Activated naive CD4-positive, alpha-beta T cell treated with anti-CD3 and anti-CD28 coated beads for 36 hours (primary cell): ENCODE measurements around the gene RSPH10B2. TPM values are rescaled to one million over a fixed set of nuclear protein-coding genes. Genes with fewer than 3 reads are reported as not detected.
A peak's percentile ranks its signal among the peaks of the same experiment; 100 is the strongest.
"Not testable (repeated sequence)": the region's sequence is repeated elsewhere in the genome, so short reads cannot be mapped to it uniquely, and the experiment has no call there.

ENCODE experiments used
- CTCF ChIA-PET: fragments of 350-600 bp; sonication (Branson Sonifier 250); formaldehyde crosslinking; loops from one replicate; lab custom pipeline; 2021; ENCODE audit warnings: antibody characterized with exemption; lab: Charles Lee
- DNase-seq: peaks from one replicate; pipeline ENCODE4 v3.0.0-alpha.2; 2020
- H3K27ac Mint-ChIP-seq: one replicate; pipeline ENCODE4 v1.8.0; 2021; ENCODE audit warnings: mild to moderate bottlenecking, mixed read lengths
- H3K27me3 Mint-ChIP-seq: one replicate; pipeline ENCODE4 v1.8.0; 2021; ENCODE audit warnings: low read depth, mixed read lengths
- H3K36me3 Mint-ChIP-seq: one replicate; pipeline ENCODE4 v1.8.0; 2021; ENCODE audit warnings: low read depth, mixed read lengths
- H3K4me1 Mint-ChIP-seq: one replicate; pipeline ENCODE4 v1.8.0; 2021; ENCODE audit warnings: low read depth, mixed read lengths
- H3K4me3 Mint-ChIP-seq: one replicate; pipeline ENCODE4 v1.8.0; 2021; ENCODE audit warnings: mild to moderate bottlenecking, moderate library complexity, mixed read lengths
- H3K9me3 Mint-ChIP-seq: one replicate; pipeline ENCODE4 v1.8.0; 2021; ENCODE audit warnings: mixed read lengths
- intact Hi-C: fragments of 100-400 bp; cut with micrococcal nuclease; formaldehyde crosslinking; loops from one replicate; pipeline ENCODE4 v1.15.1; 2023
- total RNA-seq, 2 experiments: library from RNA; stranded (reverse); gene quantifications; one replicate each; pipeline ENCODE4 v1.2.3, GENCODE V29; 2021

RSPH10B2 gene
- total RNA-seq, 2 experiments from 2014 or later: not detected

DNA sequence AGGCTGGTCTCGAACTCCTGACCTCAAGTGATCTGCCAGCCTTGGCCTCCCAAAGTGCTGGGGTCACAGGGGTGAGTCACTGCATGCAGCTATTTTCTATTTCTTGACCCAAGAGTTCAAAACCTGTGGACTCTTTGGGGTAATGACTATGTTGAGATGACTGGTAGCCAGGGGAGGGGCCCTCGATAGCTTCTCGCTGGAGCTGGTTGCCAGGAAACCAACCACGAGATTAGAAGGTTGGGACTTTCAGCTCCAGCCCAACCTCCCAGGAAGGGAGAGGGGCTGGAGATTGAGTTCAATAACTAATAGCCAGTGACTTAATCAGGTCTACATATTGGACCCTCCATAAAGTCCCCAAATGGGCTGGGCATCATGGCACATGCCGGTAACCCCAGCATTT, 43.3 kb downstream of the RSPH10B2 start:
- H3K27ac Mint-ChIP-seq, H3K27me3 Mint-ChIP-seq, H3K9me3 Mint-ChIP-seq, DNase-seq, H3K36me3 Mint-ChIP-seq, CTCF ChIA-PET, H3K4me3 Mint-ChIP-seq, intact Hi-C loops, H3K4me1 Mint-ChIP-seq: not testable (repeated sequence)

DNA sequence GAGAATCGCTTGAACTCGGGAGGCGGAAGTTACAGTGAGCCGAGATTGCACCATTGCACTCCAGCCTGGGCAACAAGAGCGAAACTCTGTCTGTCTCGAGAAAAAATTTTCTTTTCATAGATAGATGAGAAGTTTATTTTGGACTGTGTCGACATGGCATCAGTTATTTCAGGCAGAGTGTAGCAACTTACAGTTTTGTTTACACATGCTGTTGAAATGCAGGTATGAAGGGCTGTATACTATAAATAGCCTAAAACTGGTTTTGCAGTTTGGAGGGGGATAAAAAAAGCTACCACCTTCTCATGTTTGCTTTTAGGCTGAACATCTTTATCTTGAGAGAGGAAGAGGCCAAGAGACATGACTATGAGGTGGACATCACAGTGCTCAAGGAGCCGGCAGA, 44.1 kb downstream of the RSPH10B2 start:
- H3K36me3 Mint-ChIP-seq, H3K9me3 Mint-ChIP-seq, intact Hi-C loops, CTCF ChIA-PET, H3K4me1 Mint-ChIP-seq, H3K4me3 Mint-ChIP-seq, DNase-seq, H3K27me3 Mint-ChIP-seq, H3K27ac Mint-ChIP-seq: not testable (repeated sequence)

DNA sequence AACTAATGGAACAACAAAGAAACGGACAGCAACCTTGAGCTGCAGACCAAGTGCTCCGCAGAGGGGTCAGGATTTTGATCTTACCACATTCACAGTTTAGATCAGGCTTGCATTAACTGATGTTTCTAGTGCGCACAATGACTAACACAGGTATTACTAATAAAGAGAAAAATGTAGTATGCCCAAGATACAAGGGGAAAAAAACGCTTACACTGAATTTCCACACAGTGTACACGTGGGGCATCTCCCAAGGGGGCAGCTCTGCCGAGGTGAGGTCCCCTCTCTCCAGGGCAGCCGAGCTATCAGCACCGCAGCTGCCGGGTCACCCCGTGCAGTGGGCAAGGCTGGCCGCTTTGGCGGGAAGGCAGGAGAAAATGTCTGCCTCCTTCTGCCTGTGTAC, 46.0 kb downstream of the RSPH10B2 start:
- H3K27ac Mint-ChIP-seq, DNase-seq, intact Hi-C loops, H3K36me3 Mint-ChIP-seq, H3K4me1 Mint-ChIP-seq, CTCF ChIA-PET, H3K27me3 Mint-ChIP-seq, H3K9me3 Mint-ChIP-seq, H3K4me3 Mint-ChIP-seq: not testable (repeated sequence)

DNA sequence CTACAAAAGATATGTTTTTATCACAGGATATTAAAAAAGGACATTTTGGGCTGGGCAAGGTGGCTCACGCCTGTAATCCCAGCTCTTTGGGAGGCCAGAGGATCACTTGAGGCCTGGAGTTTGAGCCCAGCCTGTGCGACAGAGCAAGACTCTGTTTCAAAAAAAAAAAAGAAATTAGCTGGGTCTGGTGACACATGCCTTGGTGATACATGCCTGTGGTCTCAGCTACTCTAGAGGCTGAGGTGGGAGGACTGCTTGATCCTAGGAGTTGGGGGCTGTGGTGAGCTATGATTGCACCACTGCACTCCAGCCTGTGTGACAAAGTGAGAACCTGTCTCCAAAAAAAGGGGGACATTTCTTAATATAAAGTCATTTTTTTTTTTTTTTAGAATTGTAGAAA, 46.4 kb downstream of the RSPH10B2 start:
- H3K4me3 Mint-ChIP-seq, H3K9me3 Mint-ChIP-seq, H3K27ac Mint-ChIP-seq, CTCF ChIA-PET, H3K27me3 Mint-ChIP-seq, H3K4me1 Mint-ChIP-seq, H3K36me3 Mint-ChIP-seq, DNase-seq, intact Hi-C loops: not testable (repeated sequence)

DNA sequence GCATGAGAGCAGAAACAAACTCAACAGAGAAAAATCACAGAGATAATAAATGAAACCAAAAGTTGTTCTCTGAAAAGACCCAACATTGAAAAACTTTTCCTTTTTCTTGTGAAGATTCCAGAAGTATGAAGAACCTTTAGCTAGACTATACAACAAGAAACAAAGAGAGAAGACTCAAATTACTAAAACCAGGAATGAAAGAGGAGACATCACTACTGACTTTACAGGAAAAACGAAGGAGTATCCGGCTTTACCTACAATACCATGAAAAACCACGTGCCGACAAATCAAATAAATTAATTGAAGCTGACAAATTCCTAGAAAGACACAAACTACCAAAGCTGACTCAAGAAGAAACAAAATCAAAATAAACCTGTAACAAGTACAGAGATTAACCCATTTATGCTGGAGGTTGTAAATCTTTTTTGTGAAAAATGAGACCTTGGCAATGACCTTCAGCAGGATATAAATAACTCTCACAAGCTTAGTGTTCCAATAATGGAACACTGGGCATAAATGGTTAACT, 53.6 kb downstream of the RSPH10B2 start:
- CTCF ChIA-PET, H3K4me1 Mint-ChIP-seq, DNase-seq, H3K9me3 Mint-ChIP-seq, H3K27ac Mint-ChIP-seq, H3K36me3 Mint-ChIP-seq, H3K27me3 Mint-ChIP-seq, H3K4me3 Mint-ChIP-seq, intact Hi-C loops: not testable (repeated sequence)

DNA sequence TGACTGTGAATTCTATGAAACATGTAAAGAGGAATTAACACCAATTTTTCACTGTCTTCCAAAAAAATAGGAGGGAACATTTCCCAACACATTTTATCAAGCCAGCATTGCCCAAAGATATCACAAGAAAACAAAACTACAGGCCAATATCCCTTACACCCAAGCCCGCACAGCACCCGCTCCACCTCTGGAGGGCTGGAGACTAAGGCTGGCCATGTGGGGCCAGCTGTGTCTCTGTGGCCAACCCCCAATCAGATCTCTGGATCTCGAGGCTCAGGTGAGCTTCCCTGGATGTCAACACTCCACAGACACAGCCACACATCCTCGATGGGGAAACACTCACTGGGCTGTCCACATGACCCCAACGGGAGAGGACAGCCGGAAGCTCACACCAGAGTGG, 54.1 kb downstream of the RSPH10B2 start:
- DNase-seq, CTCF ChIA-PET, H3K4me1 Mint-ChIP-seq, intact Hi-C loops, H3K27me3 Mint-ChIP-seq, H3K9me3 Mint-ChIP-seq, H3K27ac Mint-ChIP-seq, H3K4me3 Mint-ChIP-seq, H3K36me3 Mint-ChIP-seq: not testable (repeated sequence)

DNA sequence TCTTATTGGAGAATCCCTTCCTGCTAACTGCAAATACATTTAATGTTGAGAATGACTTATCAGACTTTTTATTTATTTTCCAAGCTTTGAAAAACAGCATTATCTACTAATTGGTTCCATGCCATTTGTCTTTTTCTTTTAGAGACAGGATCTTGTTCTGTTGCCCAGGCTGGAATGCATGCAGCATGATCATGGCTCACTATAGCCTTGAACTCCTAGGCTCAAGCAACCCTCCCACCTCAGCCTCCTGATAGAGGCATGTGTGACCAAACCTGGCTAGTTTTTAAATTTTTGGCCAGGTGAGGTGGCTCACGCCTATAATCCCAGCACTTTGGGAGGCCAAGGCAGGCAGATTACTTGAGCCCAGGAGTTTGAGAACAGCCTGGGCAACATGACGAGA, 59.1 kb downstream of the RSPH10B2 start:
- intact Hi-C loops, CTCF ChIA-PET, DNase-seq, H3K36me3 Mint-ChIP-seq, H3K4me1 Mint-ChIP-seq, H3K27ac Mint-ChIP-seq, H3K27me3 Mint-ChIP-seq, H3K9me3 Mint-ChIP-seq, H3K4me3 Mint-ChIP-seq: not testable (repeated sequence)

DNA sequence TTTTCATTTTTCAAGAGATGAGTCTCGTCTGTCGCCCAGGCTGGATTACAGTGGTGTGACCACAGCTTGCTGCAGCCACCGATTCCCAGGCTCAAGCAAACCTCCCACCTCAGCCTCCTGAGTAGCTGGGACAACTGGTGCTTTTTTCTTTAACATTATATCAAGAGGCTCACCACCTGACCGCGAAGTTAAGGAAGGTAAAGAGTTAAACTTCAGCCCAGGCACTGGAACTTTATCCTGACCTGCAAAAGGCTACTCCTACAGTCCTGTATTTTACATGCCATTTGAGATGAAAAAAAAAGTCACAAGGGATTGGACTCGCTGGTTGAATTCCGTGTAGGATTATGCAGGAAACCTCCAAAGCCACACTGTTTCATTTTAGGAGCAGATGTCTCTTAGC, 61.6 kb downstream of the RSPH10B2 start:
- CTCF ChIA-PET, H3K36me3 Mint-ChIP-seq, H3K9me3 Mint-ChIP-seq, DNase-seq, H3K4me3 Mint-ChIP-seq, intact Hi-C loops, H3K4me1 Mint-ChIP-seq, H3K27me3 Mint-ChIP-seq, H3K27ac Mint-ChIP-seq: not testable (repeated sequence)

DNA sequence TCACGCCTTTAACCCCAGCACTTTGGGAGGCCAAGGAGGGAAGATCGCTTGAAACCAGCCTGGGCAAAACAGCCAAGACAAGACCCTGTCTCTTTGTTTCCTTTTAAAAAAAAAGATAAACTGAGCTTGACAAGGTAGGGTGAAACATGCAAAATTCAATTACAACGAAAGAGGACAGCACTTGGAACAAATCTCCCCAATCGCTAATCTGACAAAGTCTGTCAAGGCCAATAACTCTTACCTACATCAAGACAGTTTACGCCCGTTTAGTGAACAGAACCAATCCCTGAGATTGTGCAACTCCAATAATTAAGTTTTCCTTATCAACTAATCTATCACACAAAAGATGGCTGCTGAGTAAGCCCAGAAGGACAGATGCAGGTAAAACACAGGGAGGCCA, 67.7 kb downstream of the RSPH10B2 start:
- DNase-seq, CTCF ChIA-PET, intact Hi-C loops, H3K9me3 Mint-ChIP-seq, H3K36me3 Mint-ChIP-seq, H3K4me3 Mint-ChIP-seq, H3K4me1 Mint-ChIP-seq, H3K27ac Mint-ChIP-seq, H3K27me3 Mint-ChIP-seq: not testable (repeated sequence)

DNA sequence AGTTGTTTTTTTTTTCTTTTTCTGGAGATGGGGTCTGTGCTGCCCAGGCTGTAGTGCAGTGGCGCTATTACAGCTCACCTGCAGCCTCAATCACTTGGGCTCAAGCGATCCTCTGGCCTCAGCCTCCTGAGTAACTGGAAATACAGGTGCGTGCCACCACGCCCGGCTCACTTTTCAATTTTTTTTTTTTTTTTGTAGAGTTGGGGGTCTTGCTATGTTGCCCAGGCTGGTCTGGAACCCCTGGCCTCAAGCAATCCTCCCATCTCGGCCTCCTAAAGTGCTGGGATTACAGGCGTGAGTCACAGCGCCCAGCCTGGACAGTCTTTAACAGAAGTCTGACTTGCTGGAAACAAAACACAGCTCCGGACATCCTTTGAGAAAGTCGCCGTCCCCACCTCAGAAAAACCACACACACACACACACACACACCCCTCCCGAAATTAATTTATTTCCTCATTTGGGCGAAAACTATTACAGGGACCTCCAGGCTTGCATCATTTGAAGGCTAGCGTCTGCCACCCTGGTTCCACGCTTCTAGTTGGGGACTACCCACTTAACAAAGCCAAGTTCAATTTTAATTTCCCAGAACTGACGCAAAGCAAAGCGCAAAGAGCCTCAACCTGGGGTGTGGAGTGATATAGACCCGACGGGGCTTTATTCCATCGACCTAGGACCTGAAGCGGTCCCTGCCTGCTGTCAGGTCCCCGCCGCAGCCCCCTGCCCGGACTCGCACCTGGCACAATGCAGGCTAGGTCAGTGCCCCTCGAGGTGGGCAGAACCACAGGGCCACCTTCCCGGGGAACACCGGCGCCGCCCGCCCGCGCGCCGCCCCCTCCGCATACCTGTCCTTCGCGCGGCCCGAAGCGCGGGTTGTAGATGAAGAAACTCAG, 71.6 kb downstream of the RSPH10B2 start:
- intact Hi-C loops, CTCF ChIA-PET: not testable (repeated sequence)

DNA sequence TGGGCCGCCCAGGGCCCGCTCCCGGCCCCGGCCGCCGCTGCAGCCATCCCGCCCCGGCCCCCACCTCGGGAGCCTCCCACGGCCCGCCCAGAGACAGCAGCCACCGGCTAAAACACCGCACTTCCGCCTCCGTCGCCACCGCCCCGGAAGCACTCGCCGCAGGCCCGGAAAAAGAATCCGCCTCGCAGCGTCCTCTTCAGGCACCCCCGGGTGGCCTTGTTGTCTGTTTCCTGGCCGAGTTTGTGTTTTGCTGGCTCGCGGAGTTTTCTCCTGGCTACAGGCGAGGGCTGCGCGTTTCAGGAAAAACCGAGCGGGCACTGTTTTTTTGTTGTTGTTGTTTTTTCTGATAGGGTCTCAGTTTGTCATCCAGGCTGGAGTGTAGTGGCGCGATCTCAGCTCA, 72.2 kb downstream of the RSPH10B2 start, which contains the start of gene CCZ1B:
Gene CCZ1B (minus strand): TSS at position 125 of the 400 bp plus-strand sequence. CDS start 78 bp downstream, at position 47.
- CTCF ChIA-PET, intact Hi-C loops: not testable (repeated sequence)

More for the DNA sequence above, 71.6 kb downstream of the RSPH10B2 start:
- H3K4me1 Mint-ChIP-seq, H3K36me3 Mint-ChIP-seq, H3K27me3 Mint-ChIP-seq, H3K9me3 Mint-ChIP-seq, DNase-seq: not testable (repeated sequence)
- H3K4me3 Mint-ChIP-seq: peak overlapping the region; percentile 78
- peak overlapping the region; percentile 50 for H3K27ac Mint-ChIP-seq

DNA sequence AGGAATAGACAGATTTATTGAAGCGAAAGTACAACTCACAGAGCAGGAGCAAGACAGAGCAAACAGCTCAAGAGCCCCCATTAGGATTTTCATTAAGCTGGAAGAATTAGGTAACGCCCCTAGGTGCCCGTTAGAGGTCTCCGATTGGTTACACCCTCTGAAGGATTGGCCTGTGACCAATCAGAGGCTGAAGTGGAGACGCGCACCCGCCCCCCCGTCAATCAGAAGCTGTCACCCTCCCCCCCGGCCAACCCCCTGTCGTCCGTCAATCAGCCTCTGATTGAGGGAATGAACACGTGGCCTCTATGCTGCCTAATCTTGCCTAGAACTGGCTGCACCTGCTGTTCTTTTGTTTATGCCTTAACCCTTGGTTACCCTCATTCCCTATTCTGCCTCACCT, 73.3 kb downstream of the RSPH10B2 start:
- DNase-seq, H3K36me3 Mint-ChIP-seq, H3K27me3 Mint-ChIP-seq, H3K27ac Mint-ChIP-seq, CTCF ChIA-PET, H3K9me3 Mint-ChIP-seq, H3K4me1 Mint-ChIP-seq, intact Hi-C loops: not testable (repeated sequence)
- H3K4me3 Mint-ChIP-seq: peak overlapping the region; percentile 41

More for the DNA sequence above, 72.2 kb downstream of the RSPH10B2 start, which contains the start of gene CCZ1B:
- H3K4me1 Mint-ChIP-seq, H3K27me3 Mint-ChIP-seq, H3K36me3 Mint-ChIP-seq, H3K9me3 Mint-ChIP-seq: not testable (repeated sequence)
- Mint-ChIP-seq H3K27ac (peak within 1 kb of the TSS; percentile 85), H3K4me3 (peak within 1 kb of the TSS; percentile 84)
- peak; percentile 77 for DNase-seq

DNA sequence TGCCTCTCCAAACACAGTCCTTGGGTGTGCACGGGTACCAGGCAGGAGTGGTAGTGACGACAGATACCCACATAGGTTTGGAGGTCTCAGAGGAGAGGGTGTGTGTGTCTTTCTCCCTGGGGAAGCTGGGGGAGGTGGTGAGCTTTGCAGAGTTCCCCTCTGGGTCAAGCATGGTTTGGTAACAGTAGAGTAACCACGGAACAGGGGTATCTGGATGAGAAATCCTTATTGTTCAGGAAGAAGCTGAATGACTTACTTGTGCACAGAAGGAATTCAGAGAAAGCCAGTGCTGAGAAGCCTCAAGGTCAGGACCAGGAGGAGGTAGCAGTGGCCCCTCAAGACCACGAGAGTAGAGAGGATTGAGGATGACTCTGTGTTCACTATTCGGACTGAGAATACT, 75.7 kb downstream of the RSPH10B2 start:
- H3K27ac Mint-ChIP-seq, H3K9me3 Mint-ChIP-seq, H3K4me1 Mint-ChIP-seq, H3K27me3 Mint-ChIP-seq, DNase-seq, H3K36me3 Mint-ChIP-seq, H3K4me3 Mint-ChIP-seq, intact Hi-C loops: not testable (repeated sequence)
- CTCF ChIA-PET: interaction anchor here (1.2 kb wide), 1 partner anchor 28 kb away, joined by 4 read pairs; no protein-coding TSS in a partner anchor
